SH-SY5Y (cell line): Measurements from ENCODE around the gene CACNG5.

Source experiments
- GATA2 ChIP-seq: IDR thresholded peaks from 2 replicates; pipeline ENCODE4 v1.6.1; 2011; ENCODE audit warnings: mild to moderate bottlenecking, low read depth, low read length
- GATA3 ChIP-seq: IDR thresholded peaks from 2 replicates; pipeline ENCODE4 v1.6.1; 2011; ENCODE audit warnings: low read depth, mild to moderate bottlenecking, low read length, moderate library complexity

DNA sequence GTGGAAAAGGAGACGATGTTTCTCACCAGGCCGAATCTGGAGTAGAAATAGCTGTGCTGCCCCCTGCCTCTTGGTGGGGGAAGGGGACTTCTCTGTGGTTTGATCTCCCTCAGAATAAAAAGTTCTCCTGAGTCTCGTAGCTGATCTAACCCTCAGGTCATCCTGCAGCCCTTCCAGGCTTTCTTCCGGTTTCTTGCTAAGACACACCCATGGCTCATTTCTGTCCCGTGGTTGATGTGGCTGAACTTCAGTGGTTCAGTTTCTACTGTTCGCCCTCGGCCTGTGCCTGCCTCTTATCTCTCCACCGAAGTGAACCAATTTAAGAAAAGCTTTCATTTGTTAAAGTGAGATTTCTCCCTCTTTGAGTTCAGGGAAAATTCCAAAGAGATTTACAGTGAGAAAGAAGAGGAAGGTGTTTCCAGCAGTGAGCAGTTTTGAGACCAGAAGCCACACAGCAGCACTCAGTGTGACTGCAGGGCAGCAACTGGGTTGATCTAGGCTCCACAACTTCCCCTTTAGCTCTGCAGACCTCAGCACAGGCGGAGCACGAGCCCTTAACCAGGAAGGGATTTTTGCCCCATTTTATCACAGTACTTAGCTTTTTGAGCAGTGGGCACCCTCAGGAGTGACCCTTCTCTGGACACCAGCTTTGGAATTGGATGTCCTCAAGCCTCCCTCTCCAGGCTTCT is 34.9 kb upstream of the CACNG5 start:
- TF ChIP-seq GATA3 (no peak), GATA2 (no peak)
